ENCODE measurements around the gene GIPC2.

DNA sequence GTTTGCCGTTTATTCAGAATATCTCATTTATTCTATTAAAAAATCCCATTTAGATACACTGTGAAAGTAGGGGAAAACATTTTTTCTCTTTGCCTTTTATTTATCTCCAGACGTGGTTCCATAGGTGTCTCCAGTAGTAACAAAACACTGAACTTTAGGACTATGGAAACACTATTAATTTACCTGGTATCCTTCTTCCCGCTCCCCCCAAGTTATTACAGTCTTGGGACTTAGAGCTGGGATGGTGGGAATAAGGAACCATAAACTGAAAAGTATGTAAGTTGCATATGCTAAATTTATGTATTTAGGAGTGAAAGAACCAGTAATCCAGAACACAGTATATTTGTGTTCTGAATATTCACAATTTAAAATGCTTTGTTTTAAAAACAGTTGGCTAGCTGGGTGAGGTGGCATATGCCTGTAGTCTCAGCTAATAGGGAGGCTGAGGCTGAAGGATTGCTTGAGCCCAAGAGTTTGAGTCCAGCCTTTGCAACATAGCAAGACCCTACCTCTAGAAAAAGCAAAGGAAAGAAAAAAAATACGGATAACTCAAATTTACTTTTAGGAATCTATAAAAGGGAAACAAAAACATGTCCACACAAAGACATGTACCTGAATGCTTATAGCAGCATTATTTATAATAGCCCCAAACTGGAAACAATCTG, 38.0 kb upstream of the GIPC2 start:
- TF ChIP-seq POLR2AphosphoS5 (IDR thresholded peaks at IDR 0.05; ENCODE audit: low read depth, low read length), result no peak
- TF ChIP-seq, protein P1, sequence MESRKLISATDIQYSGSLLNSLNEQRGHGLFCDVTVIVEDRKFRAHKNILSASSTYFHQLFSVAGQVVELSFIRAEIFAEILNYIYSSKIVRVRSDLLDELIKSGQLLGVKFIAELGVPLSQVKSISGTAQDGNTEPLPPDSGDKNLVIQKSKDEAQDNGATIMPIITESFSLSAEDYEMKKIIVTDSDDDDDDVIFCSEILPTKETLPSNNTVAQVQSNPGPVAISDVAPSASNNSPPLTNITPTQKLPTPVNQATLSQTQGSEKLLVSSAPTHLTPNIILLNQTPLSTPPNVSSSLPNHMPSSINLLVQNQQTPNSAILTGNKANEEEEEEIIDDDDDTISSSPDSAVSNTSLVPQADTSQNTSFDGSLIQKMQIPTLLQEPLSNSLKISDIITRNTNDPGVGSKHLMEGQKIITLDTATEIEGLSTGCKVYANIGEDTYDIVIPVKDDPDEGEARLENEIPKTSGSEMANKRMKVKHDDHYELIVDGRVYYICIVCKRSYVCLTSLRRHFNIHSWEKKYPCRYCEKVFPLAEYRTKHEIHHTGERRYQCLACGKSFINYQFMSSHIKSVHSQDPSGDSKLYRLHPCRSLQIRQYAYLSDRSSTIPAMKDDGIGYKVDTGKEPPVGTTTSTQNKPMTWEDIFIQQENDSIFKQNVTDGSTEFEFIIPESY (IDR thresholded peaks at IDR 0.05; ENCODE audit: extremely low read depth, insufficient replicate concordance, low read length), result no peak

Measured in HCT116 (cell line).